Retinal pigment epithelial cell (primary cell): ENCODE results near the gene COL4A3.

Experiments used
- DNase-seq: peaks from one replicate; pipeline ENCODE4 v3.0.0-alpha.2; 2010; ENCODE audit warnings: low read depth
- H3K4me3 ChIP-seq: 2 replicates; pipeline ENCODE4 v1.5.1; 2011; ENCODE audit warnings: mild to moderate bottlenecking, low read length, control low read depth, moderate library complexity
- CTCF ChIP-seq: conservative IDR thresholded peaks from 2 replicates; pipeline ENCODE4 v1.5.1; 2011; ENCODE audit warnings: low read depth, low read length, control low read depth, inconsistent platforms

The COL4A3 gene

GRCh38 chr2:227146456-227146855 is 18.0 kb upstream of the COL4A3 start:
- no peak for TF ChIP-seq CTCF
- no peak for DNase-seq
- H3K4me3 ChIP-seq: no peak overlapping the region

DNA sequence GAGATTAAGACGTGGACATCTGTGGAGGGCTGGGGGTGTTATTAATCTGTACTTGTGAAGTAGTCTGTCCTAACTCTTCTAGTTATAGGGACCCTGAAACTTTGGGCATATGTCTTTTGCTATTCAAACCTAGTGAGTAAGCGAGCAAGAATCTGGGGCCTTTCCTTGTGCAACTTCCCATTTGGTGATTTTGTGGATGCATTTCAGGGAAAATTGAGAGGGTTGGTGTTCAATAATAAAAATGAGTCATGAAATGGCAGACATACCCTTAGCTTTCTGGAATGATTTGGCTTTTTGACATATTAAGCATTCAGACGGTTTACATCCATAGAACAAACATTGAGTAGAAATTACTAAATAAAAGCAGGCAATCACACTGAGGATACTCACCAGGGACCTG is 17.4 kb upstream of the COL4A3 start:
- no peak for DNase-seq
- TF ChIP-seq CTCF: no peak
- H3K4me3 ChIP-seq: no peak overlapping the region

GRCh38 chr2:227148106-227148505 is 16.3 kb upstream of the COL4A3 start:
- no peak for TF ChIP-seq CTCF
- no peak overlapping the region for H3K4me3 ChIP-seq
- DNase-seq: no peak

DNA sequence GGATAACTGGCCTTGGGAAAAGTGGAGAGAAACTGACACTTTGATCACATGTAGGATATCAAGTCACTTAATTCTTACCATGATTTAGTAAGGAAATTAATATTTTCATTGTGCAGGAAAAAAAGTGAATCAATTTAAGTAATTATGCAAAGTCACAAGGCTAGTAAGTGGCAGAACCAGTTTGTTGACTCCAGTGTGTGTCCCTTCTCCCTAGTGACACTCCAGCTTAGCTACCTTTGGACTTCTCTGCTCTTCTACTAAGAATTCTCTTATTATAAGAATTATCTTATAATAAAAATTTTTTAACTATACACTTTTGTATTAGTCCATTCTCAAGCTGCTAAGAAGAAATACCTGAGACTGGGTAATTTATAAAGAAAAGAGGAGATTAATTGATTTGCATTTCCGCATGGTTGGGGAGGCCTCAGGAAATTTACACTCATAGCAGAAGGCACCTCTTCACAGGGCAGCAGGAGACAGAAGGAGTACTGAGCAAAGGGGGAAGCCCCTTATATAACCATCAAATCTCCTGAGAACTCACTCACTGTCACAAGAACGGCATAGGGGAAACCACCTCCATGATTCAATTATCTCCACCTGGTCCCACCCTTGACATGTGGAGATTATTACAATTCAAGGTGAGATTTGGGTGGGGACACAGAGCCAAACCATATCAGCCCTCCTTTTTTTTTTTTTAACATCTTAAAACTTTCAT is 14.0 kb upstream of the COL4A3 start:
- no peak for DNase-seq
- no peak for TF ChIP-seq CTCF
- H3K4me3 ChIP-seq: no peak overlapping the region

GRCh38 chr2:227152093-227152766 is 12.2 kb upstream of the COL4A3 start:
- DNase-seq: no peak
- no peak overlapping the region for H3K4me3 ChIP-seq
- TF ChIP-seq CTCF: no peak

GRCh38 chr2:227153307-227153706 is 11.1 kb upstream of the COL4A3 start:
- H3K4me3 ChIP-seq: no peak overlapping the region
- TF ChIP-seq CTCF: no peak
- DNase-seq: no peak
